Hepatic stellate cell (primary cell): ENCODE data around the gene PHGDH.
"Not testable (repeated sequence)": the region's sequence is repeated elsewhere in the genome, so short reads cannot be mapped to it uniquely, and the experiment has no call there.

Experiments
- DNase-seq: peaks from one replicate; pipeline ENCODE4 v3.0.0; 2011; ENCODE audit warnings: low spot score

The PHGDH gene

GRCh38 chr1:119697598-119697997 lies 14.1 kb upstream of the PHGDH start:
- no peak for DNase-seq

DNA sequence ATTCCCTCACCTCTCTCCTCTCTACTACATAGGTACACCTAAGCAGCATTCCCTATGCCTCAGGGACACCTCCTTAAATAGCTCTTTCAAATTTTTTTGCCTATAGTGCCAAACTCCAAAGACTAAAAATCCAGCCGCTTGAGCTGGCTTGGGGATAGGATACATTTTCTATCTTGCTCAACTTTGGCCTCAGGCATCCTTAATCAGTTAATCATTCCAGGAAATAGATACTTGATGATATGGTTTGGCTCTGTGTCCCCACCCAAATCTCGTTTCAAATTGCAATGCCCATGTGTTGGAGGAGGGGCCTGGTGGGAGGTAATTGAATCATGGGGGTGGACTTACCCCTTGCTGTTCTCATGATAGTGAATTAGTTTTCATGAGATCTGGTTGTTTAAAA lies 11.4 kb upstream of the PHGDH start:
- DNase-seq, result no peak

DNA sequence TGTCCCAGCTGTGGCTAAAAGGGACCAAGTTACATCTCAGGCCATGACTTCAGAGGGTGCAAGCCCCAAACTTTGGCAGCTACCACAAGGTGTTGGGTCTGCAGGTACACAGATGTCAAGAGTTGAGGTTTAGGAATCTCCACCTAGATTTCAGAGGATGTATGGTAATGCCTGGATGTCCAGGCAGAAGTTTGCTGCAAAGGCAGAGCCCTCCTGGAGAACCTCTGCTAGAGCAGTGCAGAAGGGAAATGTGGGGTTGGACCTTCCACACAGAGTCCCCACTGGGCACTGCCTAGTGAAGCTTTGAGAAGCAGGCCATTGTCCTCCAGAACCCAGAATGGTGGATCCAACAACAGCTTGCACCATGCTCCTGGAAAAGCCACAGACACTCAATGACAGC lies 10.1 kb upstream of the PHGDH start:
- no peak for DNase-seq

DNA sequence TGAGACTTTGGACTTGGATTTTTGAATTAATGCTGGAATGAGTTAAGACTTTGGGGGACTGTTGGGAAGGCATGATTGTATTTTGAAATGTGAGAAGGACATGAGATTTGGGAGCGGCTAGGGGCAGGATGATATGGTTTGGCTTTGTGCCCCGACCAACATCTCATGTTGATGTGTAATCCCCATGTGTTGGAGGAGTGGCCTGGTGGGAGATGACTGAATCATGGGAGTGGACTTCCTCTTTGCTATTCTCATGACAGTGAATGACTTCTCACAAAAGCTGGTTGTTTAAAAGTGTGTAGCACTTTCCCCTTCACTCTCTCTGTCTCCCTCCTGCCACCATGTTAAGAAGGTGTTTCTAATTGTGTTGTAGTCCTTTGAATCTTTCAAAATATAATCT lies 9.3 kb upstream of the PHGDH start:
- DNase-seq, result no peak

DNA sequence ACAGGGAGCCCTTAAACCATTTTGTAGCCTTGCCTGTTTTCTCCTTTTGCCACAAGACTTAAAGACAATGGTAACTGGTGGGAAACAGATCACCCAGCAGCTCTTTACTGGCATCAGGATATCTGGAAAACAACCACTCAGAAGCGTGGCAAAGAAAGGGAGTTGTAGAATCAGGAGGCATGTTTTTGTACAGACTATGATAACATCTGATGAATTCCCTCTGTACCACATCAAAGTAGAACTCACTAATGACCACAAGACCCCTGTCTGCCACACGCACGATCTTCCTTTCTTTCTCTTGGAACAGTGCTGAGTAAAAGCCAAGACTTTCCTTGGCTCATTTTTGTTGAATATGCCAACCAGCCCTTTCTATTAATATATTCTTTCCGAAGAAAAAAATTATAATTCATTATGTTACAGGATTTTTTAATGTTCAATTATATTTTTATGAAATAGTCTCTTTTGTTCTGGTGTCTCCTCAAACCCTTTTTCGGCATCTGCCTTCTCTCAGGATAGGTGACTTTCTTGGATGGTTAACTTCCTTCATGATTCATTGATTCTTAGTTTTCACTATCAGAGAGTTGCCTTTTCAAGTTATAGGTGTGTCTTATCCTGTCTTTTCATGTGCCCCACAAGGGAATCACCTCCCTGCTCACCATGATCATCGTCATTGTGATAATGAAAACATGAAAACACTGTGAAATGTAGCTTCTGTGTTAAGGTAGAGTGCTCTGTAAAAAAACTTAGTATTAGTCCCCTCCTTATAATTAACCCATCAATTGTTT lies 7.9 kb upstream of the PHGDH start:
- no peak for DNase-seq

GRCh38 chr1:119706599-119706998 lies 5.1 kb upstream of the PHGDH start:
- DNase-seq, result not testable (repeated sequence)

GRCh38 chr1:119711356-119711803 lies 354 bp upstream of the PHGDH start:
- not testable (repeated sequence) for DNase-seq

GRCh38 chr1:119712342-119713038 lies 756 bp downstream of the PHGDH start:
- peak; percentile 86 for DNase-seq

GRCh38 chr1:119713039-119713748 lies 1.5 kb downstream of the PHGDH start:
- DNase-seq, result no peak

DNA sequence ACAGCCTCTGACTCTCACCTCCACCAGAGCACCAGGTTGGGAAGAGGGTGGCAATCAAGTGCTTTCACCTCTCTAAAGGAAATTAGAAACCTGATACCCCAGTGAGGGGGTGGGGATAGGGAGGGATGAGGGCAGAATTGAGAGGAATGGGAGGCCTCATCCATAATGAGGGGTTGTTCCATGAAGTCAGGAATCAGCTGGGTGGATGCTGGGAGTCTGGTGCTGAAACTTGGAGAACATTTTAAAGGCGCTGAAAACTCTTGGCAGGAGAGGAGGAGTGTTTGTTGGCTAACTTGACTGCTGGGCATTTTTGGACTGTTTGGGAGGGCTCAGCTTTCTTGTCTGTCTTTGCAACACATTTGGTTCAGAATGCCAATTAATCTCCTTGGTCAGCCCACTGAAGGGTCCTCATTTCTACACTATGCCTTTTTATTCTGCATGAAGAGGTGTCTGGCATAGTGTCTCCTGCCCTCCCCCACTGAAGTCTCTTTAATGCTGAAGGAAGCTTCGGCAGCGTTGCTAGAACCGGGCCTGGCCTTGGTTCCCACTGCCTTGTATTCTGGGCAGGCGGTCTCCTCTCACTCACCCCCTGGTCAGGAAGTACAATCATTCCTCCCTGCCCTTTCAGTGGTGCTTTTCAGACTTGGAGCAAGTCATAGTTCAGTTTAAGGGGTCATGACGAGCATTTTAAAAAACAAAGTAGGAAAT lies 2.2 kb downstream of the PHGDH start:
- no peak for DNase-seq

- no peak for DNase-seq
These were observed 2.8 kb downstream of the PHGDH start for GRCh38 chr1:119714583-119714982.

DNA sequence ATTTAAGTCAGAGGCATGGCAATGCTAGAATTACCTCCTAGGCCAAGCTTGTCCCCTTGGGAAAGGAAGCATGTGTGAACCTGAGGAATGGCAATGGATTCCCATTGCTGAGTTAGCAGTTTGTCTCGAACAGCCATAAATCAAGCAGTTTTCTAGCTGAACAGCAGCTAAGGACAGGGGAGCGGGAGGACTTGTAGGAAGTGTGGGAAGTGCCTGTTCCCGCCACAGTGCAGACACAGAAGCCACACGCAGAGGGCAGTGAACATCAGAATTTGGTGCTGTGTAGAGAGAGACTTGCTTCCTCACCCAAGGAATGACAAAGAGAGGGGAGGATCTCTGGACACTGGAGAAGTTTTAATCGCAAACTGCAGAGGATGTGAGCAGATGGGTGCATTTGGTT lies 3.8 kb downstream of the PHGDH start:
- no peak for DNase-seq

DNA sequence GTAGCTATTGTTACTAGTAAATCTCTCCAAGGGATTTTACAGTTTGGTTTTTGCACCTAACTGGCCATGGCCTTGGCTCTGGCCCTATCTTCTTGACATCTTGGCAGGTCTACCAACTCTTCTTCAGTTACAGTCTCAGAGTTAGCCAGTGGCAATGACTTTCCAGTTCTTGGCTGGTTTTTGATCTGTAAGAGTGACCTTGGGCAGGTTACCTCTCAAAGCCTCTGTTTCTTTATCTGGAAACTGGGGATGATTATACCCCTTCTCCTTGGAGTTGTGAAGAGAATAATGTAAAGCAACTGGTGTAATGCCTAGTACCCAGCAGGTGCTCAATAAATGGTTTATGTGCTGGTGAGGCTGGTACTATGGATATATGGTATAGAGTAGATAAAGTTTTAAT lies 6.7 kb downstream of the PHGDH start:
- DNase-seq, result no peak

- no peak for DNase-seq
These were observed 7.2 kb downstream of the PHGDH start for GRCh38 chr1:119718972-119719371.

- DNase-seq, result no peak
These were observed 9.2 kb downstream of the PHGDH start for GRCh38 chr1:119720866-119721440.

GRCh38 chr1:119721896-119722295 lies 10.2 kb downstream of the PHGDH start:
- no peak for DNase-seq

DNA sequence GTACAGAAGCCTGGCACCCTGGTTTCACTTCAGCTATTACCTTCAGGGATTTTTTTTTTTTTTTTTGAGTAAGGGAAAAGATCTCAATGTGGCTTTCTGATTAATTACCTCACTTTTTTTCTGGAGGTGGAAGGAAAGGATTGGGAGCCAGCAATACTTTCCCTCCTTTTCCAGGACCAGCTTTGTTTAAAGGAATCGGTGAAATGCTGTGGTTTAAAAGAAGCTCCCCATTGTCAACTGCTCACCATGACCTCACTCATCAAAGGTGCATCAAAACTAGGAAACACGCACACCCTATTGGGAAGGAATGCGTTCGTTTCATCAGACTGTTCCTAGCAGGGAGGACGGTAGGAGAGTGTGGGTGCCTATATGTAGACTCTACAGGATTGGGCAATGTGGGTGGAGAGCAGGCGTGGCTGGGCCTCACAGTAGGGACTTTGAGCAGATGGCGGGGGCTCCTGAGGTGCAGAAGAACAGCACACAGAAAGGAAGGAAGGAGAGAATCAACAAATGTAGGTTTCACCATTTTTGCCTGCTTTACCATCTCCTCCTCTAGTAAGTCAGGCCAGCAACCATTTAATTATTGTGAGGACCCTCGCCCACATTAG lies 13.0 kb downstream of the PHGDH start:
- no peak for DNase-seq

DNA sequence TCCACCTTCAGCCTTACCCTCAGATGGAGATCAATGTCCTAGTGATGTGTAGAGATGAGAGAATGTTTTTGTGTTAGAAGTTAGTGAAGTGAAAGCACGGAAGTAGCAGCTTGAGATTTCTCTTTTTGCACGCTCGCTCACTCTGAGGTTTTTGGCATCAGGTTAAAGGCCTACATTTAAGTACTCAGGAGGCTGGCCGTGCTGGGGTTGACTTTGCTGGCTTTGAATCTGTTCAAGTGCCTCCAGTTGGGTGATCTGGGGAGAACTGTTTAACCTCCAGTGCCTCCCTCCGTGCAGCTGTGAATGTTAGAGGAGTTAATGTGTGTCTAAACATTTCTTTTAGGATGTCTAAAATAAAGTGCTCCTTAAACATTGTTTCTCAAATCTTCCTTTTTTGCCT lies 13.9 kb downstream of the PHGDH start:
- DNase-seq, result no peak

DNA sequence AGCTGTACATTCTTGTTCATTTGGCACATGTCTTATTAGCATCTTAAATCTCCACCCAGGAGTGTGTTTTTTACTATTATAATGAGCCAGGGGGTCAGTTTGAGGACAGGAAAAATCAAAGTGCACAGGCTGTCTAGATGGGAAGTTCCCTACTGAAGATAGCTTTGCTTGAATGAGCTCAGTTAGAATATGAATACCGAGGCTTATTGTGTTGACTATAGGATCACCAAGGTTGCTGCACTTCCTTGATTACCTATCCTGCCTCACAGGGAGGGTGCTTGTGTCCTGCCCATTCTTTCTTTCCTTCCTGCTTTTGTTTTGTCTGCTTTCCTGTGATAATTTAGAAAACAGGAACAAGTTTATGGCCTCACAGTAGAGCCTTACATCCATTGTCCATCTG lies 16.3 kb downstream of the PHGDH start:
- no peak for DNase-seq

GRCh38 chr1:119729044-119729443 lies 17.3 kb downstream of the PHGDH start:
- DNase-seq, result no peak

- no peak for DNase-seq
These were observed 19.3 kb downstream of the PHGDH start for GRCh38 chr1:119731060-119731459.
